Peyer's patch (tissue), 4 donors: Measurements from ENCODE around the gene SPEF2. TPM values are rescaled to one million over a fixed set of nuclear protein-coding genes. Genes with fewer than 3 reads are reported as not detected.

Source experiments
- DNase-seq, 3 donors: peaks; one replicate each; pipeline ENCODE4 v3.0.0-alpha.2; 2017 to 2019
- H3K27ac ChIP-seq, 4 donors: fragments of 200-600 bp; sonication (generic); one replicate each; pipeline ENCODE4 v1.5.1; 2016 to 2019
- H3K27me3 ChIP-seq, 2 donors: fragments of 200-600 bp; sonication (generic); one replicate each; pipeline ENCODE4 v1.5.1; 2019
- H3K36me3 ChIP-seq, 3 donors: fragments of 200-600 bp; sonication (generic); one replicate each; pipeline ENCODE4 v1.5.1; 2016 to 2019
- H3K4me1 ChIP-seq, 4 donors: fragments of 200-600 bp; sonication (generic); one replicate each; pipeline ENCODE4 v1.5.1; 2016 to 2019
- H3K4me3 ChIP-seq, 4 donors: fragments of 200-600 bp; sonication (generic); 1 replicate in 3 of 4; 2 replicates in 1 of 4; pipeline ENCODE4 v1.5.1; 2016 to 2019; ENCODE audit warnings: mild to moderate bottlenecking in 1 of 4
- H3K9me3 ChIP-seq, 4 donors: fragments of 200-600 bp; sonication (generic); one replicate each; pipeline ENCODE4 v1.5.1; 2016 to 2019; ENCODE audit warnings: mild to moderate bottlenecking in 1 of 4
- CTCF ChIP-seq, 6 experiments: fragments of 450-650 bp in 4 of 6; fragments of 200-600 bp in 2 of 6; sonication (generic) in 1 of 6; IDR thresholded peaks; one replicate each; pipeline ENCODE4 v1.5.1; 2017 to 2019; ENCODE audit warnings: antibody characterized with exemption in 6 of 6, mild to moderate bottlenecking in 3 of 6, moderate library complexity in 1 of 6
- POLR2A ChIP-seq, 2 donors: fragments of 450-650 bp; IDR thresholded peaks; one replicate each; pipeline ENCODE4 v1.5.1; 2017; ENCODE audit warnings: antibody characterized with exemption in 2 of 2, mild to moderate bottlenecking in 2 of 2, moderate library complexity in 2 of 2
- total RNA-seq, 4 donors: library from RNA; depleted of rRNA; stranded (reverse); fragments of >200 nt; gene quantifications; one replicate each; pipeline ENCODE4 v1.1.0, GENCODE V29; 2016

SPEF2 gene
- total RNA-seq, 4 donors from 2014 or later, result 2.5 to 8.8 (median 5.1) TPM

GRCh38 chr5:35758151-35758724, 140.6 kb downstream of the SPEF2 start:
- DNase-seq, result no peak
- no peak for TF ChIP-seq POLR2A (IDR thresholded peaks at IDR 0.05)
- TF ChIP-seq CTCF (IDR thresholded peaks at IDR 0.05), result no peak
- no peak overlapping the region for H3K27ac ChIP-seq

GRCh38 chr5:35761541-35761940, 143.9 kb downstream of the SPEF2 start:
- no peaks in the 10 kb centered on the region for H3K36me3 ChIP-seq
- H3K9me3 ChIP-seq, result no peaks in the 10 kb centered on the region
- H3K4me1 ChIP-seq, result no peaks in the 10 kb centered on the region
- H3K27ac ChIP-seq, result peak overlapping the region in 1 of 4 donors; percentile 45
- TF ChIP-seq CTCF (IDR thresholded peaks at IDR 0.05) (no peak), POLR2A (IDR thresholded peaks at IDR 0.05) (no peak)
- H3K4me3 ChIP-seq, result no peak overlapping the region
- no peaks in the 10 kb centered on the region for H3K27me3 ChIP-seq
- DNase-seq, result no peak

More at GRCh38 chr5:35758151-35758724, 140.6 kb downstream of the SPEF2 start:
- H3K4me3 ChIP-seq, result no peak overlapping the region
- no peaks in the 10 kb centered on the region for H3K4me1 ChIP-seq
- no peaks in the 10 kb centered on the region for H3K36me3 ChIP-seq
- H3K27me3 ChIP-seq, result no peaks in the 10 kb centered on the region
- no peaks in the 10 kb centered on the region for H3K9me3 ChIP-seq

GRCh38 chr5:35762368-35762767, 144.7 kb downstream of the SPEF2 start:
- TF ChIP-seq CTCF (IDR thresholded peaks at IDR 0.05) (no peak), POLR2A (IDR thresholded peaks at IDR 0.05) (no peak)
- H3K4me1 ChIP-seq, result no peaks in the 10 kb centered on the region
- H3K27me3 ChIP-seq, result no peaks in the 10 kb centered on the region
- no peaks in the 10 kb centered on the region for H3K9me3 ChIP-seq
- H3K27ac ChIP-seq, result peak overlapping the region in 1 of 4 donors; percentile 17
- no peak for DNase-seq
- H3K4me3 ChIP-seq, result no peak overlapping the region
- H3K36me3 ChIP-seq, result no peaks in the 10 kb centered on the region

- Histone ChIP-seq H3K36me3 (no peaks in the 10 kb centered on the region), H3K27me3 (no peaks in the 10 kb centered on the region), H3K27ac (no peak overlapping the region), H3K9me3 (no peaks in the 10 kb centered on the region), H3K4me3 (no peak overlapping the region), H3K4me1 (no peaks in the 10 kb centered on the region)
- no peak for DNase-seq
- TF ChIP-seq CTCF (IDR thresholded peaks at IDR 0.05) (no peak), POLR2A (IDR thresholded peaks at IDR 0.05) (no peak)
These were observed 148.3 kb downstream of the SPEF2 start for GRCh38 chr5:35765921-35766320.

- no peak overlapping the region for H3K4me3 ChIP-seq
- DNase-seq, result no peak
- H3K27me3 ChIP-seq, result no peaks in the 10 kb centered on the region
- H3K9me3 ChIP-seq, result no peaks in the 10 kb centered on the region
- H3K36me3 ChIP-seq, result no peaks in the 10 kb centered on the region
- H3K4me1 ChIP-seq, result no peaks in the 10 kb centered on the region
- TF ChIP-seq POLR2A (IDR thresholded peaks at IDR 0.05), result no peak
- TF ChIP-seq CTCF (IDR thresholded peaks at IDR 0.05), result no peak
- no peak overlapping the region for H3K27ac ChIP-seq
These were observed 153.6 kb downstream of the SPEF2 start for GRCh38 chr5:35771300-35771699.

- no peaks in the 10 kb centered on the region for H3K36me3 ChIP-seq
These were observed 154.2 kb downstream of the SPEF2 start for GRCh38 chr5:35771839-35772238.

More at GRCh38 chr5:35771839-35772238, 154.2 kb downstream of the SPEF2 start:
- H3K9me3 ChIP-seq, result no peaks in the 10 kb centered on the region
- no peaks in the 10 kb centered on the region for H3K27me3 ChIP-seq
- no peak for DNase-seq
- no peak for TF ChIP-seq CTCF (IDR thresholded peaks at IDR 0.05)
- TF ChIP-seq POLR2A (IDR thresholded peaks at IDR 0.05), result no peak
- H3K27ac ChIP-seq, result no peak overlapping the region
- H3K4me3 ChIP-seq, result no peak overlapping the region
- H3K4me1 ChIP-seq, result no peaks in the 10 kb centered on the region
